ENCODE measurements around the gene KCNA5. TPM values are rescaled to one million over a fixed set of nuclear protein-coding genes. Genes with fewer than 3 reads are reported as not detected.

KCNA5 gene
- total and polyA plus RNA-seq, 2 of the 4 experiments (the other 2 are of a cell fraction) = not detected

DNA sequence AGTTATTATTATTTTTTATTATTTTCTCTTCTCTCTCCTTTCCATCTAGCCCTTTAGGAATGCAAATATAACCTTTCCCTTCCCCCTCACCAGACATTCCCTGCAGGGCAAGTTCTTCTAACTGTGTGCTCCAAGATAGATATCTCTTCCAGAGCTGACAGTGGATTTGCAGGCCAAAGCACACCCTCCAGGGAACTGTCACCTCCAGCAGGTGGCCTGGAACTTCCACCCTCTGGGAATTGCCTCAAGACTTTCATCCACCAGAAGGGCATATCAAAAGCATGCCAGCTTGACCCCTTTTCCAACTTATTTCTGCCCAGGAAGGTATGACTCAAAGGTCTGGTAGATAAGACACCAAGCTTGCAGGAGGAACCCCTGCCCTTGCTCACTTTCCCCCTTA is 13.6 kb upstream of the KCNA5 start:
- Histone ChIP-seq H3K23ac (ENCODE audit: low read depth, low read length) (no peak overlapping the region), H3K4me3 (ENCODE audit: insufficient read depth, low read depth, low read length) (no peak overlapping the region), H3K9ac (ENCODE audit: low read depth, low read length) (no peak overlapping the region), H3K4ac (ENCODE audit: low read depth, low read length) (no peak overlapping the region), H3K18ac (ENCODE audit: low read depth, low read length) (no peak overlapping the region), H3K9me1 (ENCODE audit: insufficient read depth, low read length) (no peaks in the 10 kb centered on the region), H3K4me1 (ENCODE audit: control insufficient read depth, insufficient read depth, low read length) (peaks cover 4% of the 10 kb centered on the region), H3K9me3 (ENCODE audit: control insufficient read depth, insufficient read depth, low read length) (no peaks in the 10 kb centered on the region), H2BK20ac (ENCODE audit: low read depth, low read length) (no peak overlapping the region), H3K4me2 (ENCODE audit: low read depth, low read length) (no peak overlapping the region), H2BK5ac (ENCODE audit: low read depth, low read length, poor library complexity, severe bottlenecking) (no peak overlapping the region), H4K8ac (ENCODE audit: low read depth in 2 of 2, low read length in 2 of 2) (no peak overlapping the region), H3K14ac (replicated peaks; ENCODE audit: low read depth, low read length) (no peak overlapping the region), H4K20me1 (ENCODE audit: insufficient read depth, low read length) (no peaks in the 10 kb centered on the region), H4K91ac (ENCODE audit: insufficient read depth, low read depth, low read length) (no peak overlapping the region), H3K79me1 (ENCODE audit: low read depth in 1 of 2, low read length in 2 of 2) (no peaks in the 10 kb centered on the region), H3K27me3 (ENCODE audit: control insufficient read depth, insufficient read depth, low read length) (peaks cover 15% of the 10 kb centered on the region), H2BK15ac (ENCODE audit: low read depth, low read length) (no peak overlapping the region), H2AK5ac (ENCODE audit: low read depth, low read length) (no peak overlapping the region), H3K36me3 (ENCODE audit: control insufficient read depth, insufficient read depth, low read length) (no peaks in the 10 kb centered on the region), H2AK9ac (replicated peaks; ENCODE audit: low read depth, low read length, poor library complexity) (no peak overlapping the region), H3K27ac (ENCODE audit: insufficient read depth, low read length) (no peak overlapping the region), H2BK120ac (ENCODE audit: low read depth, low read length) (no peak overlapping the region), H2AFZ (replicated peaks; ENCODE audit: low read length, poor library complexity) (no peak overlapping the region), H3K56ac (ENCODE audit: extremely low read depth, insufficient read depth, low read length) (no peak overlapping the region), H4K5ac (ENCODE audit: low read depth, low read length) (no peak overlapping the region)
- DNase-seq = no peak
- intact Hi-C loops (cut with micrococcal nuclease) (no loop called here), dilution Hi-C loops (cut with HindIII; ENCODE audit: low sequenced_read_pairs, unreplicated experiment) (no loop called here), in situ Hi-C loops (cut with MboI; ENCODE audit: low sequenced_read_pairs) (no loop called here)
- ChIA-PET CTCF (interaction anchor here (0.9 kb wide), 1 partner anchor 18 kb away, joined by 4 read pairs; no protein-coding TSS in a partner anchor), POLR2A (ENCODE audit: unreplicated experiment) (no interaction called here)
- no TSS peak for BruUV-seq (replicated peaks)
- TF ChIP-seq BHLHE40 (IDR thresholded peaks at IDR 0.05; ENCODE audit: low read depth, low read length) (no peak), POLR2A (IDR thresholded peaks at IDR 0.05; ENCODE audit: low read depth, low read length) (no peak), CEBPB (IDR thresholded peaks at IDR 0.05; ENCODE audit: low read depth, low read length) (no peak), NFE2L2 (IDR thresholded peaks at IDR 0.05; ENCODE audit: low read depth, low read length) (no peak), RAD21 (IDR thresholded peaks at IDR 0.05; ENCODE audit: low read length) (no peak), MXI1 (IDR thresholded peaks at IDR 0.05; ENCODE audit: borderline replicate concordance, low read depth, low read length) (no peak)
- TF ChIP-seq, protein P1, sequence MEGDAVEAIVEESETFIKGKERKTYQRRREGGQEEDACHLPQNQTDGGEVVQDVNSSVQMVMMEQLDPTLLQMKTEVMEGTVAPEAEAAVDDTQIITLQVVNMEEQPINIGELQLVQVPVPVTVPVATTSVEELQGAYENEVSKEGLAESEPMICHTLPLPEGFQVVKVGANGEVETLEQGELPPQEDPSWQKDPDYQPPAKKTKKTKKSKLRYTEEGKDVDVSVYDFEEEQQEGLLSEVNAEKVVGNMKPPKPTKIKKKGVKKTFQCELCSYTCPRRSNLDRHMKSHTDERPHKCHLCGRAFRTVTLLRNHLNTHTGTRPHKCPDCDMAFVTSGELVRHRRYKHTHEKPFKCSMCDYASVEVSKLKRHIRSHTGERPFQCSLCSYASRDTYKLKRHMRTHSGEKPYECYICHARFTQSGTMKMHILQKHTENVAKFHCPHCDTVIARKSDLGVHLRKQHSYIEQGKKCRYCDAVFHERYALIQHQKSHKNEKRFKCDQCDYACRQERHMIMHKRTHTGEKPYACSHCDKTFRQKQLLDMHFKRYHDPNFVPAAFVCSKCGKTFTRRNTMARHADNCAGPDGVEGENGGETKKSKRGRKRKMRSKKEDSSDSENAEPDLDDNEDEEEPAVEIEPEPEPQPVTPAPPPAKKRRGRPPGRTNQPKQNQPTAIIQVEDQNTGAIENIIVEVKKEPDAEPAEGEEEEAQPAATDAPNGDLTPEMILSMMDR (conservative IDR thresholded peaks at IDR 0.05; ENCODE audit: low read depth, low read length) = no peak
- TF ChIP-seq, protein P2, sequence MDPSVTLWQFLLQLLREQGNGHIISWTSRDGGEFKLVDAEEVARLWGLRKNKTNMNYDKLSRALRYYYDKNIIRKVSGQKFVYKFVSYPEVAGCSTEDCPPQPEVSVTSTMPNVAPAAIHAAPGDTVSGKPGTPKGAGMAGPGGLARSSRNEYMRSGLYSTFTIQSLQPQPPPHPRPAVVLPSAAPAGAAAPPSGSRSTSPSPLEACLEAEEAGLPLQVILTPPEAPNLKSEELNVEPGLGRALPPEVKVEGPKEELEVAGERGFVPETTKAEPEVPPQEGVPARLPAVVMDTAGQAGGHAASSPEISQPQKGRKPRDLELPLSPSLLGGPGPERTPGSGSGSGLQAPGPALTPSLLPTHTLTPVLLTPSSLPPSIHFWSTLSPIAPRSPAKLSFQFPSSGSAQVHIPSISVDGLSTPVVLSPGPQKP (IDR thresholded peaks at IDR 0.05; ENCODE audit: borderline replicate concordance, low read depth, low read length) = no peak
- ATAC-seq (ENCODE audit: low read depth) = no peak
